Karpas-422 (cell line): Measurements from ENCODE around the gene PCBP2. TPM values are rescaled to one million over a fixed set of nuclear protein-coding genes. Genes with fewer than 3 reads are reported as not detected.

ENCODE experiments used
- DNase-seq: peaks from one replicate; pipeline ENCODE4 v3.0.0-alpha.2; 2015
- H2AFZ ChIP-seq: fragments of 200-600 bp; sonication (generic); 2 replicates; pipeline ENCODE4 v1.6.1; 2014; ENCODE audit warnings: antibody characterized with exemption, low read length, mixed read lengths
- H3K27ac ChIP-seq: fragments of 200-600 bp; sonication (generic); 2 replicates; pipeline ENCODE4 v1.5.1; 2014; ENCODE audit warnings: mild to moderate bottlenecking, low read length, moderate library complexity
- H3K27me3 ChIP-seq: fragments of 200-600 bp; sonication (generic); 2 replicates; pipeline ENCODE4 v1.6.1; 2014; ENCODE audit warnings: low read length, mixed read lengths
- H3K36me3 ChIP-seq: fragments of 200-600 bp; sonication (generic); 2 replicates; pipeline ENCODE4 v1.6.1; 2014; ENCODE audit warnings: low read length, mixed read lengths; ENCODE audit not compliant: insufficient read depth
- H3K4me1 ChIP-seq: fragments of 200-600 bp; sonication (generic); 2 replicates; pipeline ENCODE4 v1.6.1; 2014; ENCODE audit warnings: mild to moderate bottlenecking, low read length, mixed read lengths
- H3K4me2 ChIP-seq: fragments of 200-600 bp; sonication (generic); 2 replicates; pipeline ENCODE4 v1.6.1; 2014; ENCODE audit warnings: low read length, low read depth, mild to moderate bottlenecking; ENCODE audit not compliant: poor library complexity, severe bottlenecking
- H3K4me3 ChIP-seq: fragments of 200-600 bp; sonication (generic); 2 replicates; pipeline ENCODE4 v1.5.1; 2014; ENCODE audit warnings: mild to moderate bottlenecking, antibody characterized with exemption, low read length, mixed read lengths
- H3K79me2 ChIP-seq: fragments of 200-600 bp; sonication (generic); 2 replicates; pipeline ENCODE4 v1.6.1; 2014; ENCODE audit warnings: mild to moderate bottlenecking, low read length, mixed read lengths
- H3K9ac ChIP-seq: fragments of 200-600 bp; sonication (generic); 2 replicates; pipeline ENCODE4 v1.6.0; 2014; ENCODE audit warnings: low read length
- H3K9me2 ChIP-seq: fragments of 200-600 bp; sonication (generic), shearing (Covaris generic); replicated peaks from 2 replicates; pipeline ENCODE4 v1.6.0; 2014; ENCODE audit warnings: mild to moderate bottlenecking, low read length, moderate library complexity; ENCODE audit not compliant: insufficient read depth
- H3K9me3 ChIP-seq: fragments of 300-700, 200-600 bp; sonication (generic); 2 replicates; pipeline ENCODE4 v1.6.1; 2014; ENCODE audit warnings: low read length, mixed read lengths
- H4K20me1 ChIP-seq: fragments of 200-600 bp; sonication (generic); 2 replicates; pipeline ENCODE4 v1.6.1; 2014; ENCODE audit warnings: mild to moderate bottlenecking, antibody characterized with exemption, low read length, low read depth; ENCODE audit not compliant: insufficient read depth
- total RNA-seq: library from RNA; depleted of rRNA; stranded (reverse); fragments of >200 nt; shearing (Covaris generic); gene quantifications from 2 replicates; pipeline ENCODE4 v1.2.3, GENCODE V29; 2014; ENCODE audit warnings: low replicate concordance

Gene PCBP2
- total RNA-seq, 1 experiment from 2014 or later, result 447 TPM

- peaks cover 33% of the 10 kb centered on the region; the same call in 1 of the 2 replicates for H4K20me1 ChIP-seq
- no peaks in the 10 kb centered on the region for H3K9me3 ChIP-seq
- H3K4me3 ChIP-seq, result no peak overlapping the region
- no peak overlapping the region for H2AFZ ChIP-seq
- no peak overlapping the region for H3K9ac ChIP-seq
- H3K36me3 ChIP-seq, result peaks cover 90% of the 10 kb centered on the region
- H3K9me2 ChIP-seq, result no peaks in the 10 kb centered on the region
- H3K4me1 ChIP-seq, result no peaks in the 10 kb centered on the region
- no peak for DNase-seq
- H3K4me2 ChIP-seq, result no peak overlapping the region
- no peaks in the 10 kb centered on the region for H3K27me3 ChIP-seq
- peaks cover 84% of the 10 kb centered on the region for H3K79me2 ChIP-seq
- H3K27ac ChIP-seq, result no peak overlapping the region
These were observed 12.1 kb downstream of the PCBP2 start for GRCh38 chr12:53463802-53464560.

- H3K9me2 ChIP-seq, result no peaks in the 10 kb centered on the region
These were observed 12.9 kb downstream of the PCBP2 start for GRCh38 chr12:53464685-53465418.

GRCh38 chr12:53465679-53466078 lies 13.8 kb downstream of the PCBP2 start:
- Histone ChIP-seq H3K4me1 (no peaks in the 10 kb centered on the region), H3K27me3 (no peaks in the 10 kb centered on the region), H3K9me2 (no peaks in the 10 kb centered on the region), H3K4me2 (no peak overlapping the region), H3K4me3 (no peak overlapping the region), H3K9ac (no peak overlapping the region), H4K20me1 (peaks cover 29% of the 10 kb centered on the region; the same call in 1 of the 2 replicates), H2AFZ (no peak overlapping the region), H3K9me3 (no peaks in the 10 kb centered on the region), H3K79me2 (peaks cover 69% of the 10 kb centered on the region), H3K36me3 (peaks cover 80% of the 10 kb centered on the region), H3K27ac (no peak overlapping the region)
- no peak for DNase-seq

More at GRCh38 chr12:53464685-53465418, 12.9 kb downstream of the PCBP2 start:
- H3K79me2 ChIP-seq, result peaks cover 75% of the 10 kb centered on the region
- H3K4me3 ChIP-seq, result no peak overlapping the region
- H3K4me1 ChIP-seq, result no peaks in the 10 kb centered on the region
- no peaks in the 10 kb centered on the region for H3K9me3 ChIP-seq
- H4K20me1 ChIP-seq, result peaks cover 29% of the 10 kb centered on the region; the same call in 1 of the 2 replicates
- peaks cover 85% of the 10 kb centered on the region for H3K36me3 ChIP-seq
- DNase-seq, result no peak
- H3K4me2 ChIP-seq, result no peak overlapping the region
- H2AFZ ChIP-seq, result no peak overlapping the region
- H3K27ac ChIP-seq, result no peak overlapping the region
- no peaks in the 10 kb centered on the region for H3K27me3 ChIP-seq
- H3K9ac ChIP-seq, result no peak overlapping the region

GRCh38 chr12:53466640-53467039 lies 14.7 kb downstream of the PCBP2 start:
- Histone ChIP-seq H2AFZ (no peak overlapping the region), H3K4me2 (no peak overlapping the region), H3K4me1 (no peaks in the 10 kb centered on the region), H4K20me1 (peaks cover 23% of the 10 kb centered on the region; the same call in 1 of the 2 replicates), H3K27me3 (no peaks in the 10 kb centered on the region), H3K9me2 (no peaks in the 10 kb centered on the region), H3K79me2 (peaks cover 63% of the 10 kb centered on the region), H3K9me3 (no peaks in the 10 kb centered on the region), H3K4me3 (no peak overlapping the region), H3K36me3 (peaks cover 74% of the 10 kb centered on the region), H3K9ac (no peak overlapping the region), H3K27ac (no peak overlapping the region)
- DNase-seq, result no peak

GRCh38 chr12:53467082-53467481 lies 15.2 kb downstream of the PCBP2 start:
- peaks cover 22% of the 10 kb centered on the region; the same call in 1 of the 2 replicates for H4K20me1 ChIP-seq
- H3K27me3 ChIP-seq, result no peaks in the 10 kb centered on the region
- peaks cover 62% of the 10 kb centered on the region for H3K79me2 ChIP-seq
- no peak for DNase-seq
- H2AFZ ChIP-seq, result no peak overlapping the region
- no peaks in the 10 kb centered on the region for H3K9me3 ChIP-seq
- no peaks in the 10 kb centered on the region for H3K4me1 ChIP-seq
- H3K9ac ChIP-seq, result no peak overlapping the region
- H3K4me2 ChIP-seq, result no peak overlapping the region
- no peaks in the 10 kb centered on the region for H3K9me2 ChIP-seq
- H3K36me3 ChIP-seq, result peaks cover 71% of the 10 kb centered on the region
- no peak overlapping the region for H3K4me3 ChIP-seq
- H3K27ac ChIP-seq, result no peak overlapping the region

- H3K27me3 ChIP-seq, result no peaks in the 10 kb centered on the region
These were observed 16.0 kb downstream of the PCBP2 start for GRCh38 chr12:53467880-53468279.

GRCh38 chr12:53468282-53468681 lies 16.4 kb downstream of the PCBP2 start:
- Histone ChIP-seq H3K79me2 (peaks cover 57% of the 10 kb centered on the region), H3K4me1 (no peaks in the 10 kb centered on the region), H3K9me3 (no peaks in the 10 kb centered on the region), H3K36me3 (peaks cover 69% of the 10 kb centered on the region), H2AFZ (no peak overlapping the region), H3K4me2 (no peak overlapping the region), H3K4me3 (no peak overlapping the region), H3K9me2 (no peaks in the 10 kb centered on the region), H3K27me3 (no peaks in the 10 kb centered on the region), H4K20me1 (peaks cover 20% of the 10 kb centered on the region; the same call in 1 of the 2 replicates), H3K9ac (no peak overlapping the region), H3K27ac (no peak overlapping the region)
- no peak for DNase-seq

More at GRCh38 chr12:53467880-53468279, 16.0 kb downstream of the PCBP2 start:
- H3K9me3 ChIP-seq, result no peaks in the 10 kb centered on the region
- H3K79me2 ChIP-seq, result peaks cover 60% of the 10 kb centered on the region
- H2AFZ ChIP-seq, result no peak overlapping the region
- H3K4me3 ChIP-seq, result no peak overlapping the region
- DNase-seq, result no peak
- H3K9me2 ChIP-seq, result no peaks in the 10 kb centered on the region
- H3K4me1 ChIP-seq, result no peaks in the 10 kb centered on the region
- H3K4me2 ChIP-seq, result no peak overlapping the region
- peaks cover 71% of the 10 kb centered on the region for H3K36me3 ChIP-seq
- H3K9ac ChIP-seq, result no peak overlapping the region
- H3K27ac ChIP-seq, result no peak overlapping the region
- peaks cover 24% of the 10 kb centered on the region; the same call in 1 of the 2 replicates for H4K20me1 ChIP-seq

GRCh38 chr12:53472056-53472582 lies 20.2 kb downstream of the PCBP2 start:
- H3K36me3 ChIP-seq, result peaks cover 70% of the 10 kb centered on the region
- no peaks in the 10 kb centered on the region for H3K9me3 ChIP-seq
- H3K4me2 ChIP-seq, result no peak overlapping the region
- no peak overlapping the region for H3K27ac ChIP-seq
- peaks cover 24% of the 10 kb centered on the region for H4K20me1 ChIP-seq
- no peak overlapping the region for H3K9ac ChIP-seq
- peaks cover 49% of the 10 kb centered on the region for H3K79me2 ChIP-seq
- no peak overlapping the region for H3K4me3 ChIP-seq
- H3K4me1 ChIP-seq, result no peaks in the 10 kb centered on the region
- no peak for DNase-seq
- no peak overlapping the region for H2AFZ ChIP-seq
- no peaks in the 10 kb centered on the region for H3K9me2 ChIP-seq
- H3K27me3 ChIP-seq, result no peaks in the 10 kb centered on the region
